ENCODE results near the gene SLC10A3. TPM values are rescaled to one million over a fixed set of nuclear protein-coding genes. Genes with fewer than 3 reads are reported as not detected.

The SLC10A3 gene
- total and polyA plus RNA-seq, 2 of the 8 experiments (the other 6 are each of a cell fraction or from before 2014, with no cell fraction given) = 6.8 to 9.5 TPM

DNA sequence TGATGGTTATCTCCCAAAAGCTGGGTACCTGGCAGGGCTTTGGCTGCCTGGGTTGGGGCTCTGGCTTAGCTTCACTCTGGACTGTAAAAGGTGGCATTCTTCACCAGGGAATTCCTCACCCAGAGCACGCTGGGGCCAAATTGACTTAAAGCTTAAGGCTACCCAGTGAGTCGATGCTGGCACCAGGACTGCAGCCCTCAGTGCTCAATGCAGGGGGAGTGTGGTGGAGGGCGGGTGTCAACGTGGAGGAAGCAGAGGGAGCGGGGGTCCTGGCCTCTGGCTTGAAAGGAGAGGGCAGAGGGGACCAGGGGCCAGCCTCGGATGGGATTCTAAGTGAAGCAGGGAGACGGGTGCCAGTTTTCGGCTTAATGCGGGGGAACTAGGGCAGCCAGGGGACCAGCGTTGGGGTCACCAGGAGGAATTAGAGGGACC is 46.9 kb downstream of the SLC10A3 start:
- H2BK120ac ChIP-seq (replicated peaks; ENCODE audit: low read depth, low read length) = no peak overlapping the region
- H3K23ac ChIP-seq (ENCODE audit: insufficient read length) = no peak overlapping the region
- no peak overlapping the region; a peak in 1 of 7 replicates for H3K9ac ChIP-seq (replicated peaks in 1 of 4; ENCODE audit: extremely low read depth in 1 of 4, low read depth in 3 of 4, low read length in 3 of 4)
- peaks cover 0 to 4% (median 0%) of the 10 kb centered on the region in 4 experiments; a peak in 2 of 7 replicates for H3K4me1 ChIP-seq (replicated peaks in 1 of 4; ENCODE audit: control insufficient read depth in 3 of 4, insufficient read depth in 4 of 4, low read length in 3 of 4)
- H4K20me1 ChIP-seq (replicated peaks in 1 of 2; ENCODE audit: control insufficient read depth in 1 of 2, insufficient read depth in 2 of 2, low read length in 2 of 2) = peaks cover 0 to 9% of the 10 kb centered on the region in 2 experiments
- H4K5ac ChIP-seq (ENCODE audit: insufficient read length, low read depth, low read length) = no peak overlapping the region
- no peak overlapping the region for H3K56ac ChIP-seq (replicated peaks; ENCODE audit: insufficient read length, low read depth, low read length)
- no peak overlapping the region; the same call in 1 of the 2 replicates for H3K18ac ChIP-seq (ENCODE audit: extremely low read depth, low read length)
- H4K8ac ChIP-seq (ENCODE audit: extremely low read depth, insufficient read depth, low read length) = no peak overlapping the region
- no peak overlapping the region for H2BK5ac ChIP-seq (ENCODE audit: low read depth, low read length)
- no peak overlapping the region for H2AFZ ChIP-seq (ENCODE audit: low read length)
- no peak overlapping the region for H3K27ac ChIP-seq (ENCODE audit: low read depth, low read length)
- peaks cover 0 to 6% of the 10 kb centered on the region in 2 experiments; a peak in 2 of 4 replicates for H3K79me2 ChIP-seq (ENCODE audit: control insufficient read depth in 1 of 2, insufficient read depth in 2 of 2, low read length in 2 of 2)
- H2BK12ac ChIP-seq (ENCODE audit: low read depth, low read length) = no peak overlapping the region
- ChIA-PET CTCF (ENCODE audit: partially characterized antibody) (interaction anchor here (0.6 to 1.5 kb wide), 5 partner anchors 11 to 97 kb away, joined by 3 to 4 read pairs (median 3); no protein-coding TSS in a partner anchor), POLR2A (ENCODE audit: partially characterized antibody) (interaction anchor here (1.2 to 2.9 kb wide), 6 partner anchors 9 to 46 kb away, joined by 5 to 9 read pairs (median 6); partner anchors contain the start of genes ATP6AP1 and RPL10)
- no peak overlapping the region for H2AK5ac ChIP-seq (ENCODE audit: low read depth, low read length)
- DNase-seq (ENCODE audit: low read depth in 1 of 2, low spot score in 2 of 2) (no peak), FAIRE-seq (no peak)
- no peaks in the 10 kb centered on the region for H3K27me3 ChIP-seq (replicated peaks in 1 of 4; ENCODE audit: control insufficient read depth in 3 of 4, extremely low read depth in 1 of 4, insufficient read depth in 3 of 4, low read length in 3 of 4)
- H4K91ac ChIP-seq (replicated peaks; ENCODE audit: insufficient read length, low read length) = no peak overlapping the region
- no peak overlapping the region for H3K14ac ChIP-seq (ENCODE audit: insufficient read length)
- 54% methylated on average over 2 of the region's 10 CpGs; no CpG with 5 or more reads in 1 of the 2 experiments for WGBS, 2 experiments (ENCODE audit: extremely low coverage in 1 of 2, insufficient coverage in 1 of 2, insufficient read length in 1 of 2, insufficient replicate concordance in 2 of 2, low coverage in 1 of 2, low lambda C conversion rate in 2 of 2, missing lambda C conversion rate in 1 of 2)
- no peaks in the 10 kb centered on the region; the same call in 1 of the 2 replicates for H3K79me1 ChIP-seq (ENCODE audit: low read depth, low read length)
- H3K4me2 ChIP-seq (ENCODE audit: insufficient read depth in 1 of 2, low read depth in 2 of 2, low read length in 2 of 2) = peak overlapping the region; percentile 47 to 72
- H3K9me3 ChIP-seq (ENCODE audit: insufficient read depth in 2 of 2, low read depth in 1 of 2, low read length in 1 of 2) = no peaks in the 10 kb centered on the region
- H3K4ac ChIP-seq (replicated peaks; ENCODE audit: insufficient read length, low read depth, low read length) = no peak overlapping the region
- H2BK20ac ChIP-seq (ENCODE audit: low read length) = no peak overlapping the region
- no peak overlapping the region for H2BK15ac ChIP-seq (ENCODE audit: low read length)
- peak overlapping the region in 3 of 4 experiments; percentile 10 to 71 (median 57); a peak in 5 of 8 replicates for H3K4me3 ChIP-seq (ENCODE audit: extremely low read depth in 1 of 4, insufficient read depth in 2 of 4, low read depth in 3 of 4, low read length in 4 of 4)
- peaks cover 3% of the 10 kb centered on the region; the same call in 1 of the 2 replicates for H3K23me2 ChIP-seq (ENCODE audit: low read depth, low read length)
- H3K36me3 ChIP-seq (ENCODE audit: control insufficient read depth in 2 of 4, insufficient read depth in 4 of 4, low read length in 3 of 4) = peaks cover 0 to 27% (median 13%) of the 10 kb centered on the region in 4 experiments; a peak in 5 of 8 replicates
- TF ChIP-seq TEAD4 (IDR thresholded peaks at IDR 0.05; ENCODE audit: low read depth, low read length) (no peak), SAP30 (IDR thresholded peaks at IDR 0.05; ENCODE audit: insufficient read depth, insufficient replicate concordance, low read length) (no peak), SP1 (IDR thresholded peaks at IDR 0.05; ENCODE audit: low read depth, low read length) (no peak), FOSL1 (IDR thresholded peaks at IDR 0.05; ENCODE audit: insufficient read depth, low read depth, low read length) (no peak), CBX8 (IDR thresholded peaks at IDR 0.05; ENCODE audit: borderline replicate concordance, low read depth, low read length) (no peak), KDM5A (IDR thresholded peaks at IDR 0.05; ENCODE audit: low read length) (no peak), RAD21 (IDR thresholded peaks at IDR 0.05 in 1 of 2, conservative IDR thresholded peaks at IDR 0.05 in 1 of 2; ENCODE audit: low read depth in 2 of 2, low read length in 2 of 2) (no peak), ASH2L (IDR thresholded peaks at IDR 0.05; ENCODE audit: low read length) (no peak), ZNF274 (IDR thresholded peaks at IDR 0.05; ENCODE audit: borderline replicate concordance, extremely low read depth, low read length) (no peak), CBX5 (IDR thresholded peaks at IDR 0.05; ENCODE audit: low read depth, low read length) (no peak), GTF2F1 (IDR thresholded peaks at IDR 0.05; ENCODE audit: borderline replicate concordance, low read depth, low read length) (no peak), SIRT6 (IDR thresholded peaks at IDR 0.05; ENCODE audit: low read length) (no peak), BACH1 (IDR thresholded peaks at IDR 0.05; ENCODE audit: low read length) (no peak), KDM1A (IDR thresholded peaks at IDR 0.05; ENCODE audit: borderline replicate concordance, low read length) (no peak)

Data from H1 (cell line).